ENCODE measurements around the gene SLC51A.

GRCh38 chr3:196189566-196190347 lies 26.6 kb upstream of the SLC51A start:
- no peak for TF ChIP-seq CTCF (IDR thresholded peaks at IDR 0.05)
- no peak for TF ChIP-seq NFYB (CRISPR knock-in tag; conservative IDR thresholded peaks at IDR 0.05; ENCODE audit: low read depth)
- TF ChIP-seq SP1 (CRISPR knock-in tag; conservative IDR thresholded peaks at IDR 0.05) = no peak
- no peak for TF ChIP-seq TCF7 (CRISPR knock-in tag; IDR thresholded peaks at IDR 0.05; ENCODE audit: low read depth)
- no peak for TF ChIP-seq ZNF232 (CRISPR knock-in tag; IDR thresholded peaks at IDR 0.05)
